Lower leg skin (tissue), 3 donors: ENCODE measurements around the gene P2RX5.

Source experiments
- POLR2A ChIP-seq, 2 donors: fragments of 450-650 bp; IDR thresholded peaks; one replicate each; pipeline ENCODE4 v1.6.1; 2016 to 2017; ENCODE audit warnings: antibody characterized with exemption in 2 of 2, mild to moderate bottlenecking in 1 of 2, moderate library complexity in 1 of 2
- TF ChIP-seq, protein P1 (sequence below), 3 donors: fragments of 450-650 bp; IDR thresholded peaks; one replicate each; pipeline ENCODE4 v1.5.1; 2016; ENCODE audit warnings: antibody characterized with exemption in 3 of 3, mild to moderate bottlenecking in 3 of 3, moderate library complexity in 2 of 3

DNA sequence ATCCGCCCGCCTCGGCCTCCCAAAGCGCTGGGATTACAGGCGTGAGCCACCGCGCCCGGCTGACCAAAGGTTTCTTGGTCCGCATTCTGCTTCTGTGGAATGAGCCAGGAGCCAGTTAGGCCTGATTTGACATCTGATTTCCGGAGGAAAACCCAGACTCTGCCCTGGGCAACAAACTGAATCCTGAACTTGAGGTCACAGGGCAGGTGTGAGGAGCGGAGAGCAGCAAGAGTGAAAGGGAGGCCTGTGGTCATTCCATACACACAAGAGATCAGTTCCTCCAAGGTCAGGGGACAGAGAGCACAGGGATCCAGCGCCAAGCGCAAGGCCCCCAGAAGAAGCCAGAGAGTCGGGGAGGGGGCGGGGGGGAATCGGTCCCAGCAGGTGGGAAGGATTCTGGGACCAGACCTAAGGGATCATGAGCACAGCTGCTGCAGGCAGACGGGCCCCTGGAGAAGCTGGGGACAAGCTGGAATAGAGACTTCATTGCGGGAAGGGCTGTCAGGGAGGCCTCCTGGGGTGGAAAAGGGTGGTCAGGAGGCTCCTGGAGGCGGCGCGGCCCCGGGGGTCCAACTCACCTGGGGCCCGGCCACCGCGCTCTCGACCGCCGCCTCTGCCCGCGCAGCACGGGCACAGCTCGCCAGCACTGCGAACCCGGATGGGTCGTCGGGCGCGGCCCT lies 60.3 kb downstream of the P2RX5 start:
- TF ChIP-seq, protein P1, sequence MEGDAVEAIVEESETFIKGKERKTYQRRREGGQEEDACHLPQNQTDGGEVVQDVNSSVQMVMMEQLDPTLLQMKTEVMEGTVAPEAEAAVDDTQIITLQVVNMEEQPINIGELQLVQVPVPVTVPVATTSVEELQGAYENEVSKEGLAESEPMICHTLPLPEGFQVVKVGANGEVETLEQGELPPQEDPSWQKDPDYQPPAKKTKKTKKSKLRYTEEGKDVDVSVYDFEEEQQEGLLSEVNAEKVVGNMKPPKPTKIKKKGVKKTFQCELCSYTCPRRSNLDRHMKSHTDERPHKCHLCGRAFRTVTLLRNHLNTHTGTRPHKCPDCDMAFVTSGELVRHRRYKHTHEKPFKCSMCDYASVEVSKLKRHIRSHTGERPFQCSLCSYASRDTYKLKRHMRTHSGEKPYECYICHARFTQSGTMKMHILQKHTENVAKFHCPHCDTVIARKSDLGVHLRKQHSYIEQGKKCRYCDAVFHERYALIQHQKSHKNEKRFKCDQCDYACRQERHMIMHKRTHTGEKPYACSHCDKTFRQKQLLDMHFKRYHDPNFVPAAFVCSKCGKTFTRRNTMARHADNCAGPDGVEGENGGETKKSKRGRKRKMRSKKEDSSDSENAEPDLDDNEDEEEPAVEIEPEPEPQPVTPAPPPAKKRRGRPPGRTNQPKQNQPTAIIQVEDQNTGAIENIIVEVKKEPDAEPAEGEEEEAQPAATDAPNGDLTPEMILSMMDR (IDR thresholded peaks at IDR 0.05): no peak
- TF ChIP-seq POLR2A (IDR thresholded peaks at IDR 0.05): no peak
